HEK293 (cell line): ENCODE measurements around the gene FAM153A.
"Not testable (repeated sequence)": the region's sequence is repeated elsewhere in the genome, so short reads cannot be mapped to it uniquely, and the experiment has no call there.

Experiments
- CTCF ChIA-PET: fragments of 350-600 bp; formaldehyde crosslinking; extraction: SDS; loops from one replicate; lab custom pipeline; 2021; ENCODE audit warnings: antibody characterized with exemption; lab: Yijun Ruan, JAX
- POLR2A ChIA-PET: fragments of 300-600 bp; formaldehyde crosslinking; extraction: SDS; loops from one replicate; lab custom pipeline; 2020; ENCODE audit warnings: antibody characterized with exemption, inconsistent platforms; lab: Yijun Ruan, JAX
- H3K27ac ChIP-seq: fragments of 200-500 bp; sonication (Bioruptor generic); 2 replicates; pipeline ENCODE4 v1.5.1; 2014; ENCODE audit warnings: low read depth, low read length, control low read depth, inconsistent platforms; ENCODE audit errors: extremely low read depth
- H3K36me3 ChIP-seq, 2 experiments: fragments of 200-500 bp in 1 of 2; sonication (Bioruptor generic) in 1 of 2; 1 replicate in 1 of 2; 2 replicates in 1 of 2; pipeline ENCODE4 v1.5.1; 2014 to 2017; ENCODE audit warnings: inconsistent platforms in 2 of 2, low read length in 2 of 2; ENCODE audit not compliant: control insufficient read depth in 2 of 2, insufficient read depth in 1 of 2
- H3K4me1 ChIP-seq: fragments of 200-500 bp; sonication (Bioruptor generic); 2 replicates; pipeline ENCODE4 v1.5.1; 2014; ENCODE audit warnings: mild to moderate bottlenecking, low read length, inconsistent platforms; ENCODE audit not compliant: control insufficient read depth, insufficient read depth
- H3K4me3 ChIP-seq: 2 replicates; pipeline ENCODE4 v1.5.1; 2011; ENCODE audit warnings: low read depth, mild to moderate bottlenecking, control low read depth, low read length, moderate library complexity
- H3K9me3 ChIP-seq: fragments of 200-500 bp; sonication (Bioruptor generic); 2 replicates; pipeline ENCODE4 v1.5.1; 2014; ENCODE audit warnings: low read depth, low read length, inconsistent platforms; ENCODE audit not compliant: control insufficient read depth, insufficient read depth
- ZNF426 ChIP-seq: fragments of 450-650 bp; formaldehyde crosslinking; IDR thresholded peaks from 2 replicates; pipeline ENCODE4 v1.5.1; 2017; ENCODE audit warnings: missing biosample characterization, missing genetic modification characterization, mild to moderate bottlenecking, inconsistent platforms, moderate library complexity
- ZNF555 ChIP-seq: fragments of 450-650 bp; formaldehyde crosslinking; conservative IDR thresholded peaks from 2 replicates; pipeline ENCODE4 v1.5.1; 2017; ENCODE audit warnings: missing biosample characterization, mild to moderate bottlenecking, missing genetic modification characterization, inconsistent platforms

FAM153A gene

GRCh38 chr5:177782792-177783633 is at the start of gene FAM153A:
TSS of gene FAM153A (minus strand) at chr5:177782899.
- H3K4me3 ChIP-seq, H3K27ac ChIP-seq, POLR2A ChIA-PET, CTCF ChIA-PET, H3K36me3 ChIP-seq, H3K9me3 ChIP-seq, H3K4me1 ChIP-seq: not testable (repeated sequence)

DNA sequence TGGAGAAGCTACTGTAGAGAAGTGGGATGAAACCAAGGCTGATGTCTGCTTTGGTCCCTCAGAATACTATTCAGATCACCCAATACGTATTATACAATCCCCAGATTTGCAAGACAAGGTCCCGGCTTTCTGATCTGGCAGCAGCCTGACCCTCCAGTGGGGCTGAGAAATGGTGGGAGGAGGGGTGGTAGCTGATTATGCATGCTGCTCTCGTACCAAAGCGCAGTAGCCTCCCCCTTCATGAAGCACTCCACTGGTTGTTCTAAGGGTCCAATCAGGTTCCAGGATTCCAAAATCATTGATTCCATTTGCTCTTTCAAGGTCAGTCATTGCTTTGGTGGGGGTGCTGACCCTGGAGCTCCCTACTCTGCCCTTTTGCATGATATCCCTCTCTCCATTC is 49.6 kb upstream of the FAM153A start:
- POLR2A ChIA-PET, H3K27ac ChIP-seq, H3K4me1 ChIP-seq, CTCF ChIA-PET, H3K9me3 ChIP-seq, H3K4me3 ChIP-seq, H3K36me3 ChIP-seq: not testable (repeated sequence)

- CTCF ChIA-PET, H3K27ac ChIP-seq, H3K36me3 ChIP-seq, H3K4me1 ChIP-seq, H3K9me3 ChIP-seq, POLR2A ChIA-PET, H3K4me3 ChIP-seq: not testable (repeated sequence)
Observed at GRCh38 chr5:177826073-177826472, 43.4 kb upstream of the FAM153A start.

GRCh38 chr5:177824776-177825175 is 42.1 kb upstream of the FAM153A start:
- H3K9me3 ChIP-seq, POLR2A ChIA-PET, H3K36me3 ChIP-seq, H3K27ac ChIP-seq, CTCF ChIA-PET, H3K4me1 ChIP-seq, H3K4me3 ChIP-seq: not testable (repeated sequence)

- H3K4me1 ChIP-seq, CTCF ChIA-PET, H3K27ac ChIP-seq, POLR2A ChIA-PET, H3K36me3 ChIP-seq, H3K9me3 ChIP-seq, H3K4me3 ChIP-seq: not testable (repeated sequence)
Observed at GRCh38 chr5:177822489-177822888, 39.8 kb upstream of the FAM153A start.

DNA sequence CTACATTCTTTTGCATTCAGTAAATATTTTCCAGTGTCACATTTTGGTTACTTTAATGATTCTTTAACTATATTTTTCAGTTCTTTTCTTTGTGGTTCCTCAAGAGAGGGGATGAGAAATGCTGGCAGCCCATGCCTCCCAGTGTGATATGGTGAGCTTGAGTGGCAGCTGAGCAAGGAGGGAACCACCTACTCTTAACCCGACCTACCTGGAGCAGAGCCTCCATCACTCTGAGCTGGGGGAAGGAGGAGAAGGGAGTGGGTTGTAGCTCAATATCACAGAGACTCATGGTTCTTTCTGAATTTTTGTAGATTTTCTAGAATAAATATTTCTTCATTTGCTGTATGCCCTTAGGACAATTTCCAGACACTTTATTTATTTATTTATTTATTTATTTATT is 37.0 kb upstream of the FAM153A start:
- H3K4me3 ChIP-seq, H3K9me3 ChIP-seq, H3K4me1 ChIP-seq, H3K27ac ChIP-seq, CTCF ChIA-PET, H3K36me3 ChIP-seq, POLR2A ChIA-PET: not testable (repeated sequence)
- TF ChIP-seq ZNF555 (tag by site-specific recombination) (0 out of 2 replicates have a peak, but pooled peaks have one; percentile 8), ZNF426 (tag by site-specific recombination) (peak; percentile 14; the same call in 1 of the 2 replicates)

DNA sequence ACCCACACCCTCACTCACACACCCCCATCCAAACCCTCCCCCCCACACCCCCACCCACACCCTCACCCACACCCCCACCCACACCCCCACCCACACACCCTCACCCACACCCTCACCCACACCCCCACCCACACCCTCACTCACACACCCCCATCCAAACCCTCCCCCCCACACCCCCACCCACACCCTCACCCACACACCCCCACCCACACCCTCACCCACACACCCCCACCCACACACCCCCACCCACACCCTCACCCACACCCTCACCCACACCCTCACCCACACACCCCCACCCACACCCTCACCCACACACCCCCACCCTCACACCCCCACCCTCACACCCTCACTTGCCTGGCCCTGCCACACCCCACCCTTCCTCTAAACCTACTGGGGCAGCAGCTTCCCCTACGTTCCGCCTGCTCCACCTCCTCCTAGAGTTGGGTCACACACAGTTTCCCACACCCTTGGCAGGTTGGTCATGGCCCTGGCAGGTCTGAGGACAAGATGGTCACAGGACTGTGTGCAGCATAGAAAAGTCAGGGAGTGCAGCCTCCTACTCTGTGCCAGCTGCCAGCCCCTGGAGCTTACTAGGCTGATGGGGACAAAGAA is 30.2 kb upstream of the FAM153A start:
- POLR2A ChIA-PET, H3K4me3 ChIP-seq, H3K4me1 ChIP-seq, H3K36me3 ChIP-seq, H3K9me3 ChIP-seq, CTCF ChIA-PET, H3K27ac ChIP-seq: not testable (repeated sequence)

- H3K9me3 ChIP-seq, H3K36me3 ChIP-seq, H3K27ac ChIP-seq, H3K4me3 ChIP-seq, H3K4me1 ChIP-seq, POLR2A ChIA-PET, CTCF ChIA-PET: not testable (repeated sequence)
Observed at GRCh38 chr5:177812160-177812743, 29.6 kb upstream of the FAM153A start.

GRCh38 chr5:177809209-177809913 is 26.7 kb upstream of the FAM153A start:
- H3K36me3 ChIP-seq, POLR2A ChIA-PET, H3K4me1 ChIP-seq, H3K4me3 ChIP-seq, CTCF ChIA-PET, H3K27ac ChIP-seq, H3K9me3 ChIP-seq: not testable (repeated sequence)

- POLR2A ChIA-PET, H3K27ac ChIP-seq, H3K4me1 ChIP-seq, H3K9me3 ChIP-seq, H3K36me3 ChIP-seq, H3K4me3 ChIP-seq, CTCF ChIA-PET: not testable (repeated sequence)
Observed at GRCh38 chr5:177808420-177808819, 25.7 kb upstream of the FAM153A start.
